Measurements from ENCODE around the gene PCDHA7.
"Not testable (repeated sequence)": the region's sequence is repeated elsewhere in the genome, so short reads cannot be mapped to it uniquely, and the experiment has no call there.

Gene PCDHA7

GRCh38 chr5:140840978-140841962 is 7.2 kb downstream of the PCDHA7 start, which contains the start of gene PCDHA8:
Gene PCDHA8 (plus strand): TSS chr5:140841187. CDS start chr5:140841322, 135 bp downstream.
- Histone ChIP-seq H3K36me3 (ENCODE audit: control insufficient read depth, insufficient read depth, low read length) (no peaks in the 10 kb centered on the region), H2AFZ (no peak within 1 kb of the TSS), H3K4me3 (ENCODE audit: low read depth, low read length) (no peak within 1 kb of the TSS), H3K9ac (no peak within 1 kb of the TSS), H3K9me3 (ENCODE audit: control insufficient read depth, low read length) (no peaks in the 10 kb centered on the region), H3K79me2 (no peaks in the 10 kb centered on the region), H3K27me3 (ENCODE audit: control insufficient read depth, insufficient read depth, low read length) (no peaks in the 10 kb centered on the region), H3K4me2 (ENCODE audit: low read length) (no peak within 1 kb of the TSS), H3K4me1 (no peaks in the 10 kb centered on the region), H3K27ac (no peak within 1 kb of the TSS)
- TF ChIP-seq CTCF (IDR thresholded peaks at IDR 0.05), result no peak

- no peak for TF ChIP-seq CTCF (IDR thresholded peaks at IDR 0.05)
- H3K9me3 ChIP-seq (ENCODE audit: control insufficient read depth, low read length), result no peaks in the 10 kb centered on the region
- no peaks in the 10 kb centered on the region for H3K36me3 ChIP-seq (ENCODE audit: control insufficient read depth, insufficient read depth, low read length)
- no peak overlapping the region for H3K9ac ChIP-seq
- no peak overlapping the region for H3K4me3 ChIP-seq (ENCODE audit: low read depth, low read length)
- no peak overlapping the region for H2AFZ ChIP-seq
- no peaks in the 10 kb centered on the region for H3K27me3 ChIP-seq (ENCODE audit: control insufficient read depth, insufficient read depth, low read length)
- no peaks in the 10 kb centered on the region for H3K79me2 ChIP-seq
- H3K4me1 ChIP-seq, result no peaks in the 10 kb centered on the region
- H3K4me2 ChIP-seq (ENCODE audit: low read length), result no peak overlapping the region
- H3K27ac ChIP-seq, result no peak overlapping the region
Measured at GRCh38 chr5:140842798-140843733, 9.0 kb downstream of the PCDHA7 start.

- H3K27me3 ChIP-seq (ENCODE audit: control insufficient read depth, insufficient read depth, low read length); H3K4me3 ChIP-seq (ENCODE audit: low read depth, low read length): not testable (repeated sequence)
Measured at GRCh38 chr5:140848139-140849102, 14.4 kb downstream of the PCDHA7 start, which contains the start of gene PCDHA9. Gene PCDHA9 (plus strand): TSS chr5:140848382. CDS start chr5:140848496, 114 bp downstream.

GRCh38 chr5:140849831-140850634 is 16.0 kb downstream of the PCDHA7 start:
- not testable (repeated sequence) for H3K36me3 ChIP-seq (ENCODE audit: control insufficient read depth, insufficient read depth, low read length); H2AFZ ChIP-seq; H3K4me2 ChIP-seq (ENCODE audit: low read length); H3K4me1 ChIP-seq; H3K4me3 ChIP-seq (ENCODE audit: low read depth, low read length); H3K27me3 ChIP-seq (ENCODE audit: control insufficient read depth, insufficient read depth, low read length); H3K27ac ChIP-seq; H3K79me2 ChIP-seq; H3K9ac ChIP-seq; H3K9me3 ChIP-seq (ENCODE audit: control insufficient read depth, low read length)

More at GRCh38 chr5:140848139-140849102, 14.4 kb downstream of the PCDHA7 start, which contains the start of gene PCDHA9:
- H3K4me2 ChIP-seq (ENCODE audit: low read length); H3K36me3 ChIP-seq (ENCODE audit: control insufficient read depth, insufficient read depth, low read length); H3K4me1 ChIP-seq; H3K27ac ChIP-seq; H2AFZ ChIP-seq; H3K9ac ChIP-seq; H3K9me3 ChIP-seq (ENCODE audit: control insufficient read depth, low read length); H3K79me2 ChIP-seq: not testable (repeated sequence)
